Prostate gland (tissue), 2 donors: ENCODE results near the gene MED29. TPM values are rescaled to one million over a fixed set of nuclear protein-coding genes. Genes with fewer than 3 reads are reported as not detected.

Experiments used
- DNase-seq: peaks from one replicate; pipeline ENCODE4 v3.0.0-alpha.2; 2019; ENCODE audit warnings: low spot score
- H3K27ac ChIP-seq, 2 donors: fragments of 200-600 bp; sonication (generic); 2 replicates each; pipeline ENCODE4 v1.5.1; 2017 to 2019
- H3K27me3 ChIP-seq: fragments of 200-600 bp; sonication (generic); replicated peaks from 2 replicates; pipeline ENCODE4 v1.5.1; 2019; ENCODE audit not compliant: insufficient read depth
- H3K36me3 ChIP-seq, 2 donors: fragments of 200-600 bp; sonication (generic); 1 replicate in 1 of 2; 2 replicates in 1 of 2; pipeline versions ENCODE4 v1.5.1 to v1.8.1; 2017 to 2019
- H3K4me1 ChIP-seq: fragments of 200-600 bp; sonication (generic); replicated peaks from 2 replicates; pipeline ENCODE4 v1.5.1; 2019
- H3K4me3 ChIP-seq, 2 donors: fragments of 200-600 bp; sonication (generic); 2 replicates each; pipeline ENCODE4 v1.5.1; 2017 to 2019
- H3K9me3 ChIP-seq: fragments of 200-600 bp; sonication (generic); 2 replicates; pipeline ENCODE4 v1.5.1; 2017
- POLR2A ChIP-seq: fragments of 450-650 bp; IDR thresholded peaks from one replicate; pipeline ENCODE4 v1.6.1; 2016; ENCODE audit warnings: antibody characterized with exemption, mild to moderate bottlenecking
- POLR2AphosphoS5 ChIP-seq: sonication (generic); formaldehyde crosslinking; IDR thresholded peaks from one replicate; pipeline ENCODE4 v1.6.1; 2017; ENCODE audit warnings: antibody characterized with exemption
- WGBS: methylation state at CpG from one replicate; pipeline ENCODE4 v1.1.5; 2018; 5-methylcytosine and 5-hydroxymethylcytosine counted together
- intact Hi-C: fragments of 100-400 bp; cut with DNase I; formaldehyde crosslinking; loops from one replicate; pipeline ENCODE4 v1.14.2; 2022
- total RNA-seq, 2 donors: library from RNA; depleted of rRNA; stranded (reverse); fragments of >200 nt; gene quantifications; one replicate each; pipeline ENCODE4 v1.1.0, GENCODE V29; 2016
- TF ChIP-seq, protein P1 (sequence below), 4 experiments: fragments of 200-600 bp in 2 of 4; fragments of 450-650 bp in 2 of 4; sonication (generic) in 2 of 4; IDR thresholded peaks; 1 replicate in 3 of 4; 2 replicates in 1 of 4; pipeline ENCODE4 v1.5.1; 2016 to 2019; ENCODE audit warnings: antibody characterized with exemption in 4 of 4, mild to moderate bottlenecking in 2 of 4, moderate library complexity in 2 of 4

Gene MED29
- total RNA-seq, 2 donors from 2014 or later: 50.2 to 56.4 TPM

DNA sequence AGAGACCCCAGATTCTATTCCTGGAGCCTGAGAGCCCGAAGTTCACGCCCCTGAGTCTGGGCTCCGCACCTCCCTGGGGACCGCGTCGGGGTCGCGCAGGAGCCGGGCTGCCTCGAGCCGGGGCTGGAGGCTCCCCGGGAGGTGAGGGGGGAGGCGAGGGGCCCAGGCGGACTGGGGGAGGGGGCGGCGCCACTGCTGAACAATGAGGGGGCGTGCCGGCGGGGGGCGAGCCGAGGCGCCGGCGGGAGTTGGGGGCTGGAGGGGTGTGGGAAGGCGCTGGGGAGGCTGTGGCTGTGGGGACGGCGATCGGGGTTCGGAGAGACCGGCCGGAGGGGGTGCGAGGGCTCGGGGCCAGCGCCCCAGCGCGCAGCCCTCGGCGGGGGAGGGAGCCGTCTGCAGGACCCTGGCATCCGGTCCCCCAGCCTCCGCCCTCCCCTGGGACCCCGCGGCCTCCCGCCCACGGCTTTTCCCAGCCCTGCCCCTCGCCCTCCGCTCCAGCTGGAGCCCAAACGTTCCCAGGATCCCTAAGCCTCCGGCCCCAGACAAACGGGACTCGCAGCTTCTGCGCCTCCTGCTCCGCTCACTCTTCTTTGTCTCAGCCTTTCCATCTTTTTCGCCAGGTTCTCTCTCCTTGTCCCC lies 22.2 kb downstream of the MED29 start:
- peak; percentile 39 for DNase-seq
- TF ChIP-seq POLR2AphosphoS5 (no peak), POLR2A (no peak)
- TF ChIP-seq, protein P1, sequence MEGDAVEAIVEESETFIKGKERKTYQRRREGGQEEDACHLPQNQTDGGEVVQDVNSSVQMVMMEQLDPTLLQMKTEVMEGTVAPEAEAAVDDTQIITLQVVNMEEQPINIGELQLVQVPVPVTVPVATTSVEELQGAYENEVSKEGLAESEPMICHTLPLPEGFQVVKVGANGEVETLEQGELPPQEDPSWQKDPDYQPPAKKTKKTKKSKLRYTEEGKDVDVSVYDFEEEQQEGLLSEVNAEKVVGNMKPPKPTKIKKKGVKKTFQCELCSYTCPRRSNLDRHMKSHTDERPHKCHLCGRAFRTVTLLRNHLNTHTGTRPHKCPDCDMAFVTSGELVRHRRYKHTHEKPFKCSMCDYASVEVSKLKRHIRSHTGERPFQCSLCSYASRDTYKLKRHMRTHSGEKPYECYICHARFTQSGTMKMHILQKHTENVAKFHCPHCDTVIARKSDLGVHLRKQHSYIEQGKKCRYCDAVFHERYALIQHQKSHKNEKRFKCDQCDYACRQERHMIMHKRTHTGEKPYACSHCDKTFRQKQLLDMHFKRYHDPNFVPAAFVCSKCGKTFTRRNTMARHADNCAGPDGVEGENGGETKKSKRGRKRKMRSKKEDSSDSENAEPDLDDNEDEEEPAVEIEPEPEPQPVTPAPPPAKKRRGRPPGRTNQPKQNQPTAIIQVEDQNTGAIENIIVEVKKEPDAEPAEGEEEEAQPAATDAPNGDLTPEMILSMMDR (IDR thresholded peaks at IDR 0.05): no peak
- H3K4me1 ChIP-seq: no peaks in the 10 kb centered on the region
- H3K36me3 ChIP-seq: peaks cover 2 to 3% of the 10 kb centered on the region in 2 donors
- intact Hi-C loops: loop anchor here (5.0 kb wide), 1 partner anchor 71 kb away; the partner anchor contains the start of gene SAMD4B
- no peaks in the 10 kb centered on the region for H3K27me3 ChIP-seq
- H3K9me3 ChIP-seq: no peaks in the 10 kb centered on the region
- H3K27ac ChIP-seq: peak overlapping the region; percentile 100
- H3K4me3 ChIP-seq: peak overlapping the region; percentile 73 to 76
- 4% methylated on average over 17 of the region's 54 CpGs for WGBS

DNA sequence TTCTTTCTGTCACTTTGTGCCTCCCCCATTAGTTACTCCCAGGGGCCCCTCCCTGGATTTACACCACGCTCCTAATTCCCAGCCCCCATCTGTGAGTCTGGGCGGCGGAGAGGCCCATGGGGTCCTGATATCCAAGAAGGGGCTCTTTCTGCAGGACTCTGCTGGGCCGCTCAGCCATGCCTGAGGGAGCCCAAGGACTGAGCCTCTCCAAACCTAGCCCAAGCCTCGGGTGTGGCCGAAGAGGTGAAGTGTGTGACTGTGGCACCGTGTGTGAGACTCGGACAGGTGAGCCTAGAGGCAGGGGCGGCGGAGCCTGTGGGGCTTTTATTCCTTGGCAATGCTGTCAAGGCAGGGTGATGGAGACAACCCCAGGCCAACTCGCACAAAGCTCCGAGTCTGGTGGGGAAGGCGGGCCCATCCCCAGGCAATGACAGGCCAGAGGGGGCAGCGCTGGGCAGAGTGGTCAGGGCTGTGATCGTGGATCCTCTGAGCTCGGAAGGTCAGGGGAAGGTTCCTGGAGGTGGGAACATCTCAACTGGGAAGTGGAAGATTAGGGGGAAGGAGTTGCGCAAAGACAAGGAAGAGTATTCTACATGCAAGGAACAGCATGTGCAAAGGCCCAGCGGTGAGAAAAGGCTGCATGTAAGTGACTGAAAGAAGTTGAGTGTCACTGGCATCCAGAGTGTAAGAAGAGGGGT lies 22.9 kb downstream of the MED29 start:
- H3K27me3 ChIP-seq: no peaks in the 10 kb centered on the region
- DNase-seq: no peak
- H3K27ac ChIP-seq: peak overlapping the region; percentile 100
- no peaks in the 10 kb centered on the region for H3K36me3 ChIP-seq
- H3K4me3 ChIP-seq: peak overlapping the region; percentile 73 to 76
- TF ChIP-seq POLR2AphosphoS5: no peak
- TF ChIP-seq, protein P1 (IDR thresholded peaks at IDR 0.05): no peak
- no peak for TF ChIP-seq POLR2A
- H3K9me3 ChIP-seq: no peaks in the 10 kb centered on the region
- intact Hi-C loops: loop anchor here (5.0 kb wide), 1 partner anchor 72 kb away; the partner anchor contains the start of gene SAMD4B
- no peaks in the 10 kb centered on the region for H3K4me1 ChIP-seq
- WGBS: 20% methylated on average over 18 of the region's 18 CpGs

DNA sequence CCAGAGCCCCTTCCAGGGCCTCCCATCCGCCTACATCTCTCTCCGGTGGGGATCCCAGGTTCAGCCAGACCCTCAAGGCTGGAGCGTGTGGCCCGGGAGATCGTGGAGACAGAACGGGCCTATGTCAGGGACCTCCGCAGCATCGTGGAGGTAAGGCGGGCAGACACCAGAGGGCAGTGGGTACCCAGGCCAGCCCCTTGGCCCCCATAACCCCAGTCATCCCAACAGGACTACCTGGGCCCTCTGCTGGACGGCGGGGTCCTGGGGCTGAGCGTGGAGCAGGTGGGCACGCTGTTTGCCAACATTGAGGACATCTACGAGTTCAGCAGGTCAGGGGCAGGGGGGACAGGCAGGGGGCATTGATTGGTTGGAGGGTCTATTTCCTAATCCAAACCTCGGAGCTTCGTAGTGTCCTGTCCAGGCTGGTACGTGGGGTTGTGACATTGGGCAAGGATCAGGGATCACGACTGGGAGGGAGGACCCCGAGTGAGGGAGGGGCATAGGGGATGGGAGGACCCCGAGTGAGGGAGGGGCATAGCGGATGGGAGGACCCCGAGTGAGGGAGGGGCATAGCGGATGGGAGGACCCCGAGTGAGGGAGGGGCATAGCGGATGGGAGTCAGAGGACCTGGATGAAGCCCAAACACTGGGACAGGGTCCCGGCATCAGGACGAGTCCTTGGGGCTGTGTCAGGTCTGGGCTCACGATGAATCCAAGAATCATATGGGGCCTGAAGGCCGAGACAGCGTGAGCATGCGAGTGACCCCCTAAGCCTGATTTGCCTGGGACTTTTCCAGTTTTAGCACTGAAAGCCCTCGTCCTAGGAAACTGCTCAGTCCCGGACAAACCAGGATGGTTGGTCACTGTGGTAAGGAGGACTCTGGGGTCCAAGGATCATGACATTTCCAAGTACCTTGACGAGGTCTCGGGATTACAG lies 24.2 kb downstream of the MED29 start:
- WGBS: 57% methylated on average over 35 of the region's 35 CpGs
- Histone ChIP-seq H3K27me3 (no peaks in the 10 kb centered on the region), H3K36me3 (no peaks in the 10 kb centered on the region), H3K4me1 (no peaks in the 10 kb centered on the region), H3K27ac (peak overlapping the region in 1 of 2 donors; percentile 100), H3K4me3 (no peak overlapping the region), H3K9me3 (no peaks in the 10 kb centered on the region)
- intact Hi-C loops: no loop called here
- TF ChIP-seq POLR2A (no peak), POLR2AphosphoS5 (no peak)
- TF ChIP-seq, protein P1 (IDR thresholded peaks at IDR 0.05): no peak
- no peak for DNase-seq

DNA sequence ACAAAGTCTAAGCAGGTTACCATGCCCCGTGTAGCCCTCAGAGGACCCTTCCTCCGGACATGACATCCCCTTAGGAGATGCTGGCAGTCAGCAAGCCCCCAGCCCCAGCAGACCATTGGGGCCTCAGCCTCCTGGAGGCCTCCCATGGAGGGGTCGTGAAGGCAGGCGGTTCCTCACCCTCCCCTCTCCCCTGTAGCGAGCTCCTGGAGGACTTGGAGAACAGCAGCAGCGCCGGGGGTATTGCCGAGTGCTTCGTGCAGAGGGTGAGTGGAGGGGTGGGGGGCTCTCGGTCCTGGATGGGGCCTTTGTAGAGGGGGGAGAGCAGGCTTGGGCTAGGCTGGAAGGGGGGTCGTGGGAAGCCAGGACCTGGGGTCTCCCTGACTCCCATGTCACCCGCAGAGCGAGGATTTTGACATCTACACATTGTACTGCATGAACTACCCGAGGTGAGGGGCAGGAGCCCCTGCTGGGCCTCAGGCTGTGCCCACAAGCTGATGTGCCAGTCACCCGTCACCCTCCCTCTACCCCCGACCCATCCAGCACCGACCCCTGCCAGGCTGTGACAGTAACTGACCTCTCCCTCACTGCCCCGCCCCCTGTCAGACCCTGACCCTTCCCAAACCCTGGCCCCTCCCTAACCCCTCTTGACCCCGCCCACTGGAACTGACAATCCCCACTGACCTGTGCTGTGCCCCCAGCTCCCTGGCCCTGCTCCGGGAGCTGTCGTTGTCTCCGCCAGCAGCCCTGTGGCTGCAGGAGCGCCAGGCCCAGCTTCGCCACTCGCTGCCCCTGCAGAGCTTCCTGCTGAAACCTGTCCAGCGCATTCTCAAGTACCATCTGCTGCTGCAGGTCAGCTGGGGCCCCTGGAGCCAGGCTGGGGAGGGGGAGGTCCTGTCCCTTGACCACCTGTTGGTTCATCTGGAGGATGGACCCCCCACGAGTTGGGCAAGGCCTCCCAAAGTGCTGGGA lies 25.3 kb downstream of the MED29 start:
- Histone ChIP-seq H3K4me3 (no peak overlapping the region), H3K27ac (no peak overlapping the region), H3K27me3 (no peaks in the 10 kb centered on the region), H3K9me3 (no peaks in the 10 kb centered on the region), H3K36me3 (no peaks in the 10 kb centered on the region), H3K4me1 (no peaks in the 10 kb centered on the region)
- 71% methylated on average over 18 of the region's 27 CpGs for WGBS
- DNase-seq: no peak
- intact Hi-C loops: no loop called here
- TF ChIP-seq, protein P1 (IDR thresholded peaks at IDR 0.05): no peak
- no peak for TF ChIP-seq POLR2AphosphoS5
- no peak for TF ChIP-seq POLR2A
